GM21526 (cell line): ENCODE measurements around the gene AP1S3.
"Not testable (repeated sequence)": the region's sequence is repeated elsewhere in the genome, so short reads cannot be mapped to it uniquely, and the experiment has no call there.

Experiments used
- ATAC-seq: cut with Tn5 transposase; IDR thresholded peaks from one replicate; pipeline ENCODE4 v1.9.1; 2021; ENCODE audit warnings: moderate library complexity; ENCODE audit not compliant: unreplicated experiment, low FRiP score

The AP1S3 gene

DNA sequence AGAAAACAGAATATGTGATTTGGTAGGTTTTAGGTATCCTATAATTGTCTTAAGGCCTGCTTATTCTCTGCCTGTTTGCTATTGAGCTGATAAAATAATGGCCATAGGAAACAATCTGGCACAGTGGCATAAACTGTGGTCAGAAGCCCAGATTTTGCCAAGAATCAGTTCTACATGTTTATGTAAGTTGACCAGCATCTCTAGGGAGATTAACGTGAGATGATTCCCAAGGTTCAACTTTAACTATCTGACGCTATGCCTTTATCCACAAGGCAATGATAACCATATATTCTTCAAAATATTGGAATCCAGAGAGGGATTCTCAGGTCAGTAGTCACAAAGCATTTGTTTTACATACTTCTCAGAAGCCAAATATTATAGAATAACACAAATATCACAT, 25.6 kb downstream of the AP1S3 start:
- no peak for ATAC-seq

DNA sequence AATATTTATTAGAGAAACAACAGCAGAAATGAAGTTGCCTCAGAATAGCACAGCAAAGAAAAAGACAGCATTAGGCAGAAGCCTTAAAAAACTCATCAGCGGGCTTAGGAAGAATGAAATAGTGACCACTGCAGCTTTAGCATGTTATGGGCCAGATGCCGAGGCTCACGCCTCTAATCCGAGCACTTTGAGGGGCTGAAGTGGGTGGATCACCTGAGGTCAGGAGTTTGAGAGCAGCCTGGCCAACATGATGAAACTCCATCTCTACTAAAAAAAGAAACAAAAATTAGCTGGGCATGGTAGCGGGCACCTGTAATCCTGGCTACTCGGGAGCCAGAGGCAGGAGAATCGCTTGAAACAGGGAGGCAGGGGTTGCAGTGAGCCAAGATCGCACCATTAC, 32.4 kb downstream of the AP1S3 start:
- no peak for ATAC-seq

DNA sequence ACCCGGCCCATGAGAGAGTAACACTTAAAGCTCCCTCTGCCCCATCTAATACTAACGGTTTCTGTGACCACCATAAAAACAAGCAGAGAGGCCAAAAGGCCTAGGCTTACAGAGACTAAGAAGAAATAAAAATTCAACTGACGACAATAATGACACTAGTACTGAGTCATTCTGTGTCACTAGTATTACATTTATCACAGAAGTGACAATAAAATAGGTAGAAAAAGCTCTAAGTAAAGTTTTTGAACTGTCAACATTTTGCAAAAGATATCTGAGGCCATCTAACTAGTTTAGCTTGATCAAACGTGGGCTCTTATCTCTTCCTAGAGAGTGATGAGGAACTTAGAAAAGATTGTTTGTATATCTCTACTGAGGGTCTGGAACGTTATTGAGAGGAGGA, 35.6 kb downstream of the AP1S3 start:
- no peak for ATAC-seq

DNA sequence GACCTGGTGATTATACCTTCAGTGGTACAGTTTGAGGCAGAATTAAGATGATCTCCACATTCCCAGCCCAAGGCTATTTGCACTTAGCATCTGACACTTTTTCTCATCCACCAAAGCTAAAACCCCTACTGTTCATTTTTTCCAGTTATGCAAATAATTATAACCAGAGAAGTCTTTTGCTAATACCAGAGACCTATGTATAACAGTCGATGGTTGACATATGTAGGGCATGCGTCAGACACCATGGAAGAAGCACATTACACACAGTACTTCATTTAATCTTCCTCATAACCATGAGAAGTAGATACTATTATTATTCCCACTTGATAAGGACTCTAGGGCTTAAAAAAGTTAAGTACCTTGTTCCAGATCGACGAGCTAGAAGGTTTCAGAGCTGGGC, 36.5 kb downstream of the AP1S3 start:
- no peak for ATAC-seq

DNA sequence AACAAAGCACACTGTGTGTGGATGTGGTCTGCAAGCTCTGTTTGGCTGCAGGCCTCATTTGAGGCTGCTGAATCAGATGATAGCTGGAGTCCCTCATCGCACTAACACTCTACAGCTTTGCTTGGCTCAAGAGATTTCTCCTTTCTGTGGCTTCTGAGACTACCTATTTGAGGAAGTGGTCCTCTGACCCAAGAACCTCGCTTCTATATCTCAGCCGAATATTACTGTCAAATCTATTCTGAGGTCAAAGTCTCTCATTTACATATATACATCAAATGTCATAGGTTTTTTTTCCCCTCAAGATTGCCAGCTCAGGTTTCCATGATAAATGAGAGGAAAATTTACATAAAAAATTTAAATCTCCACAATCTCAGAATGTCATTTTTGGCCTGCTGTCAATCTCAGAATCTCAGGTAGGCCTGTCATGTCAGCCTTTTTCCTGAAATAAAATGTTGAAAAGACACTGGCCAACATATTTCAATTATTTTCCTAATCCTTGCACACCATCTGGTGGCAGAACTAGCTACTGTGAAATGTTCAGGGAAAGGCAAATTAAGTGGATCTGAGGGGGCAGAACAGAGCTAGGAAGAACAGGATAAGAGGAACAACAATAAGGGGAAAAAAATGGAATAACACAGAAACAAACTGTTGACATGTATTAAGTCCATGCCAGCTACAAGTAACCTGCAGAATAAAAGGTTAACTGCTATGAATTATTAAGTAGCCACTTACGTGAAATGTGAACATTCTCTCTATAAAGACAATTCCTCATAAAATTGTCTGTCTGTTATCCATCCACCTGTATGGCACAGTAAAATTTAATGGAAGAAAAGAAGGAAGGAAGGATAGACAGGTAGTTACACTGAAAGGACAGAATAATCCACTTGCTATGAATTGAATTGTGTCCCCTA, 39.3 kb downstream of the AP1S3 start:
- ATAC-seq, result peak; percentile 97

DNA sequence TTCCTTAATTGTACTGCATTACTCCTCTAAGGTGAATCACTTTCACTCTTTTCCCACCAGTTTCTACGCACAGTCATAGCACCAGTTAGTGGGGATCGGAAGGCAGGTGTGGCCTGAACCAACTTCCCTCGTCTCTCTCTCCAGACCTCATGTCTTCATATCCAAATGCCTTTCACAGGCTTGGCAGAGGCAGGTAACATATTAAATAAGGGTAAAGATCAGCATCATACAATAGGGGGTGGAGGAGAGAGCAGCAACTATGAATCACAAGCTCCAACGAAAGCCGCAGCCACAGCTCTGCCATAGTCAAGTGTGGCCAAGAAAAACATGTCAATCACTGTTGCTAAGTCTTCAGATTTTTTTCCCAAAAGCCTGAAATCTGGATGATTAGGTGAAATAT, 40.3 kb downstream of the AP1S3 start:
- ATAC-seq, result no peak

DNA sequence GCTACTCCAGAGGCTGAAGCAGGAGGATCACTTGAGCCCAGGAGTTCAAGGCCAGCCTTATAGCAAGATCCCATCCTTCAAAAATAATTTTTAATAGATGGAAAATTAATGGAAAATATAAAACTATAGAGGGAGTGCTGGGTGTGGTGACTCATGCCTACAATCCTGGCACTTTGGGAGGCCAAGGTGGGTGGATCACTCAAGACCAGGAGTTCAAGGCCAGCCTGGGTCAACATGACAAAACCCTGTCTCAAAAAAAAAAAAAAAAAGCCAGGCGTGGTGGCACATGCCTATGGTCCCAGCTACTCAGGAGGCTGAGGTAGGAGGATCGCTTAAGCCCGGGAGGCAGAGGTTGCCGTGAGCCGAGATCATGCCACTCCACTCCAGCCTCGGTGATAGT, 48.0 kb downstream of the AP1S3 start:
- no peak for ATAC-seq

DNA sequence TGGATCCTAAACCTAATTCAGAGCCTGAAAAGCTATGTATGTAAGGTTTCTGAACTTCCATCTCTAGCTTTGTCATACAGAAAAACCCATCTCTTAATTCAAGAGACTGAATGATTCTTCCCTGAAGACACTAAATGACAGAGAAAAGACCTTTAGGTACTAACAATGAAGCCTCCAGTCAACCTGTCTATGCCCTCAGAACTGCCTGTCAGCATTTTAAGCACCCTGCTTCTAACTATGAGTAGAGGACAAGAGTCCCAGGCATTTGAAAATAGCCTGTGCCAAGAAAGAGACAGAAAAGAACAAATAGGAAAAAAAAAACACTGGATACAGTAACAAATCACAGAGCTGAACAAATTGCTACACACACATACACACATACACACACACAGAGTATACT, 48.6 kb downstream of the AP1S3 start:
- no peak for ATAC-seq

DNA sequence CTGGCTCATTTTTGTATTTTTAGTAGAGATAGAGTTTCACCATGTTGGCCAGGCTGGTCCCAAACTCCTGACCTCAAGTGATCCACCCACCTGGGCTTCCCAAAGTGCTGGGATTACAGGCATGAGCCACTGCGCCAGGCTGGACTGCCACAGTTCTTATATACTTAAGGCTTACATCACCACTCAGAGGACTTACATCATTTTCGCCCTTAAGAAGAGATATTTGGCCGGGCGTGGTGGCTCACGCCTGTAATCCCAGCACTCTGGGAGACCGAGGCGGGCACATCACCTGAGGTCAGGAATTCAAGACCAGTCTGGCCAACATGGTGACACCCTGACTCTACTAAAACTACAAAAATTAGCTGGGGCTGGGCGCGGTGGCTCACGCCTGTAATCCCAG, 49.3 kb downstream of the AP1S3 start:
- not testable (repeated sequence) for ATAC-seq

DNA sequence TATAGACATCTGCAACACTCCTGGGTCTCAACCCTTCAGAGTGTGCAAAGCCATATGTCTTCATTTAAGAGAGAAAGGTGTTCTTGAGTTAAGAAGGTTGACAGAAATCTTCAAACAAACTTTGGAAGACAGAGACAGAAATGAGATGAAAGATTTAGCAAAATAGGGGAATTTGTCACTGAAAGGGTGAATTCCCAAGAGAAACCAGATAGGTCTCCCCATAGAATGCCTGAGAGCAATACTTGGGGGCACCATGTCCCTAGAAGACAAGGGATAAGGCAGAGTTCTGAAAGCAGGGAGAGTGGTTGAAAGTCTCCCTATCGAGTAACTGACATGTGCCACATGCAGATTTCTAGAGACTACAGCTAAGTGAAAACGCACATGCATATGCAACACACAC, 50.0 kb downstream of the AP1S3 start:
- peak; percentile 26 for ATAC-seq

DNA sequence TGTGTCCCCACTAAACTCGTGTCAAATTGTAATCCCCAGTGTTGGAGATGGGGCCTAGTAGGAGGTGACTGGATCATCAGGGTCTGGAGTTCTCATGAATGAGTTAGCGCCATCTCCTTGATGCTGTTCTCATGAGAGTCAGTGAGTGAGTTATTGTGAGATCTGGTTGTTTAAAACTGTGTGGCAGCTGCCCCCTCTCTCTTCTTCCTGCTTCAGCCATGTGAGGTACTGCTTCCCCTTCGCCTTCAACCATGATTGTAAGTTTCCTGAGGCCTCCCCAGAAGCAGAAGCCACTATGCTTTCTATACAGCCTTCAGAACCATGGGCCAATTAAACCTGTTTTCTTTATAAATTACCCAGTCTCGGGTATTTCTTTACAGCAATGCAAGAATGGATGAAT, 50.4 kb downstream of the AP1S3 start:
- ATAC-seq, result peak; percentile 73

DNA sequence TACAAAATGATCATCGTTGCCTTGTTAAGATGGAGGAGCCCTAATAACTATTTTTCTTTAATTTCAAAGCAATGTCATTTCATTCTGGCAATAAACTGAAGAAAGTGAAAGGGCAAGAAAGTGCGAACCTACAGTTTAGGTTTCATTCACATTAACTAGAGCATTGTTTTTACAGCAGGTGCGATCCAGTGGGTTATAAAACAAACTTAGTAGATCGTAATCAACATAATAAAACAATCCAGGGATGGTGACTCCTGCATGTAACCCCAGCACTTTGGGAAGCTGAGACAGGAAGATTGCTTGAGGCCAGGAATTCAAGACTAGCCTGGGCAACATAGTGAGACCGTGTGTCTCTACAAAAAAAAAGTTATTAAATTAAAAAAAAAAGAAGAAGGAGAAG, 51.1 kb downstream of the AP1S3 start:
- no peak for ATAC-seq

DNA sequence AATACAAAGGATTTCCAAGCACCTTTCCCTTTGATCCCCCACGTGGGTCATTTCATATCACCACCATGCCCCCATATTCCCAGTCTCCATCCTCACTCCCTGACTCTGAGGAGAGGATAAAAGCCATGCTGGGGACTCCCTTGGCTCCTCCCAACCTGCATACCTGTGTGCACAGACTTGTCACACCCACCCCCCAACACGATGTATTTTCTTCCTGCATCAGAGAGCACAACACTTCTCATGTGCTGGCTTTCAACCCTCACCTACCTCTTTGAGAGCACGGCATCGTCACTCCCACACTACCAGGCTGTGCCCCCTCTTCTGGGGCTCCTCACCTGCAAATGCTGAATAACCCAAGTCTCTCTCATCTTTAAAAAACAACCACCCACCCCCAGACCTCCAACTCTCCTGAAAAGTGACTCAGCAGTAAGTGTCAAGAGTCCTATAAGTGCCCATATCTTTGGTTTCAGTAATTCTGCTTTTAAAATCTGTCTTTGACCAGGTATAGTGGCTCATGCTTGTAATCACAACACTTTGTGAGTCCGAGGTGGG, 53.1 kb downstream of the AP1S3 start:
- no peak for ATAC-seq

DNA sequence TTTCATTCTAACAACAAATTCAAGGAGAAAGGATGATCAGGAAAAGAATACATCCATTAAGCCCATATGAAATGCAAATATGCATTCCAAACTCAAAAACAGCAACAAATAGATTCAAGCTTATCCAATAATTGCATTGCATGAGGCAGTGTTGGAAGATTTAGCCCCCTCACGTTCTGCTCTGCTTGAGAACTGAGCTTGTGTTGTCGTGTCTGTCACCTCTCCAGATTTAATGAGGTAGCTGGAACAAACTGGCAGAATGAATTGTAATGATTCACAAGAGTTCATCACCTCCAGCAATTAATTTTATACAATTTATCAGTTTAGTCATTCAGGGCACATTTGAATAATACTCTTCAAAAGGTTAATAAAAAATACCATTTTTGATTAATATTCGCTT, 54.8 kb downstream of the AP1S3 start:
- no peak for ATAC-seq

DNA sequence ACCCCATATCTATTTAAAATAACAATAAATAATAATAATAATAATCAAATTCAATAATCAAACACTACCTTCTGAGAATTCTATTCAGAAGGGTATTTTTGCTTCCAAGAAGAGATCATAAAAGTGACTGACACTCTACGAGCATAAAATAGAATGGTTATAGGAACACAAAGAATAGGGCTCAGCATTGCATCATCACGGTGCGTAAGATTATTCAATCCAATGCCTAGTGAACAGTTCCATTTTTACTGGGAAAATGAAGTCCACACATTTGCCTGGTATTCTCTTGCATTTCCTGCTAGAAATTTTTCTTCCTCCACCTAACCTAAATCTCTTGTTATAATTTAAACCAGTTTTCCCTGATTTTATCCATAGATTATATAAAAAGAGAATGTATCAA, 55.8 kb downstream of the AP1S3 start:
- no peak for ATAC-seq

DNA sequence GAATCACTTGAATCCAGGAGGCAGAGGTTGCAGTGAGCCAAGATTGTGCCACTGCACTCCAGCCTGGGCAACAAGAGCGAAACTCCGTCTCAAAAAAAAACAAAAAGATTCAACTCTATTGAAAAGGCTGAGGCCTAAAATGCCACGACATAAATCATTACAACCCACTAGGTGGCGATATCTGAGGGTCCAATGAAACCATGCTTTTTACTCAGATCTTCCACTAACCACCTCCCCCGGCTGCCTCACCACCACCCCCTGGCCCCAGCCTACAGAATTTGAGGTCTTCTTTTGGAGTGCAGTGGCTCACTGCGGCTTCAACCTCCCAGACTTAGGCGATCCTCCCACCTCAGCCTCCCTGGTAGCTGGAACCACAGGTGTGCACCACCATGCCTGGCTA, 57.5 kb downstream of the AP1S3 start:
- peak; percentile 51 for ATAC-seq

DNA sequence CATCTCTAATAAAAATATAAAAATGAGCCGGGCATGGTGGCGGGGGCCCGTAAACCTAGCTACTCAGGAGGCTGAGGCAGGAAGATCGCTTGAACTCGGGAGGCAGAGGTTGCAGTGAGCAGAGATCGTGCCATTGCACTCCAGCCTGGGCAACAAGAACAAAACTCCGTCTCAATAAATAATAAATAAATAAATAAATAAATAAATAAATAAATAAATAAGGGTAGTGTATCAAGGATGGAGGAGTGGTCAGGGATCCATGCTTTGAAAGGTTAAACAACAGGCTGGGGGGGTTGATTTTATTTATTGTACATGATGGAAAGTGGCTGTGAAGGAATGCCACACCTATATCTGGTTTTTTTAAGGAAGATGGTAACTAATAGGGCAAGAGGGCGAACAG, 63.2 kb downstream of the AP1S3 start:
- no peak for ATAC-seq

DNA sequence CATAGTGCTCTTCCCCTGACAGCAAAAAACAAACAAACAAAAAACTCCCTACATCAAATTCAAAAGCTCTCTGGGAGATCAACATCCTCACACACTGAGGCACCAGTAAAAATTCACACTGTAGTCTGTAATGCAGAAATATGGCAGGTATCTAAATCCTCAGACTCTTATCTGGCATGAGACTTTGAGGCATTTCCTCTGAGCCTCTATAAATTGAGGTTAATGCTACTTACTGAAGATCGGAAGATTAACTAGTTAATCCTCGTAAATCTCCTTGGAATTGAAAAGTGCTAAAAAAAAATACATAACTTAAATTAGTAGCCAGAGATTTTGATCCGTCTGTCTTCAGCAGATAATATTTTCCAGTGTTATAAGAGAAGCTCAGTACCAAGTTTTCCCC, 65.0 kb downstream of the AP1S3 start:
- ATAC-seq, result no peak

DNA sequence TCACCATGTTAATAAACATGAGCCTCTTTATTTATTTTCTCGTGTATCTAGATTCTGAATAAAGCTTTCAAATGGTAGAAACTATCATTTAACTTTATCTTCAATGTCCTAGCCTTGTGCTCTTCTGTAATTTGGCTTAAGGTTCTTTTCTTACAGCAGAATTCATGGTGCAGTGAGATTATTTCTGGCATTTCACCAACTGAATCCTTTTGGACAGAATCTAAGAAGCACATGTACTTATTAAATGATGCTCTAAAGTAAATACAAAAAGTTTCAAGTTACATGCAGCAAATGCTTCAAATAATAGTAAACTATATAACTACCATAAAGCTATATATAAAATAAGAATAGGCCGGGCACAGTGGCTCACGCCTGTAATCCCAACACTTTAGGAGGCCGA, 65.9 kb downstream of the AP1S3 start:
- no peak for ATAC-seq

DNA sequence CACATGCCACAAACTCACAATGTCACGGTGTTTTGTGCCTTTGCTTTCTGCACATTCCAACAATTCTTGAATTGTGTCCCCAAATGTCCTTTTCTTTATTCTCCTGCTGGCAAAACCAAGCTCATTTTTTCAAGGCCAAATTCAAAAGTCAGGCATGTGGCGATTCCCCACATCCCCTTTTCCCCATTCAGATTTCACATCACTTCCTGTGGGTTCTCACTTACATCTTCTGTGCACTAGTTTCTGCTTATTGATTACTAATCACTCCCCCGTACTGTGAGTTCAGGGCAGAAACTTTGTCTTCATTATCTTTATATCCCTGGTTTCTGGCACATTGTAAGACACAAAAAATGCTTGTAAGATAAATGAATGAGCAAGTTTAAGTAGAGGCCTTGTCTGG, 69.2 kb downstream of the AP1S3 start:
- ATAC-seq, result no peak

DNA sequence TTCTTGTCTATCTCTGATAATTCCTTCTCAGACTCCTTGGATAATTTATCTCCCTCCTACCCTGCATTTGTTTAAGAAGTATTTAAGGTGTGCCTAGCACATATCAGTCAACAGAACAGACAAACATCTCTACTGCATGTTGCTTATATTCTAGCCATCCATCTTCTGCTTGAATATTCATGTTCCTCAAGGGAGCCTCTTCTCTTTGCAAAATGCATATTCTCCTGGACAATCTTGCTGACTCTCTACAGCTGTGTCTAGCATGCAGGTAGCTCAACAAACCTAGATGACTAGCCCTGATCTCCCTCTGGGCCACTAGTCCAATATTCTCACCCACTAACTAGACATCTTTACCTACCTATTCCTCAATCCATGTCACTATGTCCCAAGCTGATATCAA, 70.0 kb downstream of the AP1S3 start:
- no peak for ATAC-seq

DNA sequence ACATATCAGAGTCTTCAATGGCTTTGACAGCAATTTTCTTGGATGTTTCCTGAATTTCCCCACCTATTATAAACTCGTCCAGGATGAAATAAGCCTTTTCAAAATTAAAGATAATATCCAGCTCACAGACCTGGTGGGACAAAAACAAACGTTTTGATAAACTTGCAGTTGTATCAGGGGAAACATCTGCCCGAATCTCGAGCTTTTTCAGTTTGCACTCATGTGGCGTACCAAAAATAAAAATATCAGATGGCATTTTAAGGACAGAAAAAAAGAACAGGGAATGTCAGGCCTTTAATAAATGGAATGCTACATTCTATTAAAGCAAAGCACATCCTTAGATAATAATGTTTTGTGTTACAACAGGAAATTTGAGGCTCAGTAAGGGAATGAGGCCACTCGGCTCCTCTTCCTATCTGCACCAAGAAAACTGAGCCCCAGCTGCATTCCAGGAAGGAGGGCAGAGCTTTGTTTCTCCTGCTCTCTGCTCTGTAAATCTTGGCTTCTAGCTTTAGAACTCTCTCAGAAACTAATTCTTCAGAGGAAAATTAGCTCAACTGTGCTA, 72.1 kb downstream of the AP1S3 start:
- ATAC-seq, result no peak
